ENCODE data around the gene FXYD5. TPM values are rescaled to one million over a fixed set of nuclear protein-coding genes. Genes with fewer than 3 reads are reported as not detected.
A peak's percentile ranks its signal among the peaks of the same experiment; 100 is the strongest.

The FXYD5 gene
- total RNA-seq, 5 donors from 2014 or later (not counting 1 experiment from before 2014, with no cell fraction given) = 440 to 616 (median 504) TPM

DNA sequence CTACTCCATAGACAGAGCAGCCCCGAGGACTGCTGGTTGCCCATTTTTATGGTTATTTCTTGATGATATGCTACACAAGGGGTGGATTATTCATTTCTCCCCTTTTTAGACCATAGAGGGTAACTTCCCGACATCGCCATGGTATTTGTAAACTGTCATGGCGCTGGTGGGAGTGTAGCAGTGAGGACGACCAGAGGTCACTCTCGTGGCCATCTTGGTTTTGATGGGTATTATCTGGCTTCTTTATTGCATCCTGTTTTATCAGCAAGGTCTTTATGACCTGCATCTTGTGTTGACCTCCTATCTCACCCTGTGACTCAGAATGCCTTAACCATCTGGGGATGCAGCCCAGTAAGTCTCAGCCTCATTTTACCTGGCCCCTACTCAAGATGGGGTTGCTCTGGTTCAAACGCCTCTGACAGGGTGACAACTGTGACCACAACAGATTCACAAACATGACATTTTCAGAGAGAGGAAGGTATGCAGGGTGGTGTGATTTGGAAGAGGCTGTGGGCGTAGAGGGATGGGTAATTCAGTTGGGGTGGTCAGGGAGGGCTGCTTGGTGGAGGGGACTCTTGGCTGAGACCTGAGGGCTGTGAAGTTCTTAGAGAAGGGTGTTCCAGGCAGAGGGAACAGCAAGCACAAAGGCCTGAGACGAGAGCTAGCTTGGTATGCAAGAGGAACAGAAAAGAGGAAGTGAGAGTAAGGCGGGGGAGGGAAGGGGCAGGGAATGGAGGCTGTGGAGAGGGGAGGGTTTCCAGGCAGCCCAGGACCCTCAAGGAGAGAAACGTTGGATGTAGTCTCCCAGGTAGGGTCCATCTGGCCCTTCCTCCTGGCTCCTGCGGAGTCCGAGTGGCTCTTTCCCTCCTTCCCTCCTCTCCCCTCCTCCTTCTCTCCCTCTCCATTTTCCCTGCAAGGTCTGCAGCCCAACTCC is 50.5 kb downstream of the FXYD5 start:
- WGBS (ENCODE audit: insufficient coverage) = 51% methylated on average over 4 of the region's 13 CpGs
- POLR2A ChIA-PET = no interaction called here
- peak overlapping the region in 1 of 3 donors; percentile 72 for H3K4me3 Mint-ChIP-seq
- H3K27me3 Mint-ChIP-seq = no peaks in the 10 kb centered on the region
- H3K9me3 Mint-ChIP-seq = peaks cover 0 to 4% (median 3%) of the 10 kb centered on the region in 3 donors
- CTCF ChIA-PET = interaction anchor here in 1 of 2 donors (0.6 kb wide), 1 partner anchor 52 kb away, joined by 4 read pairs; no protein-coding TSS in a partner anchor
- ATAC-seq (replicated peaks in 1 of 4) (no peak), DNase-seq (peak in 2 of 35 experiments; percentile 36 to 42)
- Histone ChIP-seq H3K27ac (ENCODE audit: low read length) (peak overlapping the region; percentile 91), H3K27me3 (replicated peaks in 1 of 2; ENCODE audit: control insufficient read depth in 2 of 2, extremely low read depth in 1 of 2, insufficient read depth in 2 of 2, low read length in 1 of 2) (no peaks in the 10 kb centered on the region), H3K4me3 (ENCODE audit: control insufficient read depth in 1 of 2, extremely low read depth in 1 of 2, low read length in 1 of 2) (no peak overlapping the region), H3K4me1 (ENCODE audit: control insufficient read depth in 1 of 2, extremely low read depth in 1 of 2, insufficient read depth in 2 of 2, low read length in 2 of 2) (peaks cover 37 to 71% of the 10 kb centered on the region in 2 experiments), H3K9me3 (no peaks in the 10 kb centered on the region), H3K36me3 (ENCODE audit: control insufficient read depth in 2 of 2, extremely low read depth in 1 of 2, insufficient read depth in 1 of 2, low read length in 1 of 2) (no peaks in the 10 kb centered on the region)
- H3K36me3 Mint-ChIP-seq = no peaks in the 10 kb centered on the region
- peak overlapping the region; percentile 98 to 99 for H3K27ac Mint-ChIP-seq
- peaks cover 85 to 88% (median 88%) of the 10 kb centered on the region in 3 donors for H3K4me1 Mint-ChIP-seq

DNA sequence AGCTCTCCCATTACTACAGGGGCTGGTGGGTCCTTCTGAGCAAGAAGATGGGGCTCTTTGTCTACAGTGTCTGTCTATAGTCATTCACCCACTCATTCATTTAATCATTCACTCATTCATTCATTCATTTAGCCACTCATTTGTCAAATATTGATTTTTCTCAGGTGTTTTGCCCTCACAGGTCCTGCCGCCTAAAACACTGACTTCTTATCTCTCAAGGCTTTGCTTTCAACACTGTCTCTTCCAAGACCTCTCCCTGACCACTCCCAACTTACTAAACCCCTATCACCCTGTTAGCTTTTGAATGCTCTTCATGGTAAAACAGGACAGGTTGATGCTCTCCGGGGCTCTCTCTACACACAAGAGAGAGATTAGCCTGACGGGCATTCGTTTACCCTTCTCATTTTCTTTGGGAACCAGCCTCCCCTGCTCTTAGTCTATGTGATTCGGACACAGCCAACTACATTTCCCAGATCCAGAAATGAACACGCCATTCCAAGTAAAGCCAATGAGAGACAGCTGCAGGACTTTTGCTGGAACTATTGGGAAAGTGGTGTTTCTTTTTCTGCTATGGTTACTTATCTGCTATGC is 51.3 kb downstream of the FXYD5 start:
- H3K27ac Mint-ChIP-seq = peak overlapping the region; percentile 98 to 99
- peaks cover 84 to 90% (median 86%) of the 10 kb centered on the region in 3 donors for H3K4me1 Mint-ChIP-seq
- 82% methylated on average over 4 of the region's 6 CpGs for WGBS (ENCODE audit: insufficient coverage)
- no peaks in the 10 kb centered on the region for H3K27me3 ChIP-seq (replicated peaks in 1 of 2; ENCODE audit: control insufficient read depth in 2 of 2, extremely low read depth in 1 of 2, insufficient read depth in 2 of 2, low read length in 1 of 2)
- no peaks in the 10 kb centered on the region for H3K27me3 Mint-ChIP-seq
- no peak for ATAC-seq (replicated peaks in 1 of 4)
- no peaks in the 10 kb centered on the region for H3K9me3 ChIP-seq
- peaks cover 0 to 4% (median 3%) of the 10 kb centered on the region in 3 donors for H3K9me3 Mint-ChIP-seq
- H3K4me1 ChIP-seq (ENCODE audit: control insufficient read depth in 1 of 2, extremely low read depth in 1 of 2, insufficient read depth in 2 of 2, low read length in 2 of 2) = peaks cover 40 to 75% of the 10 kb centered on the region in 2 experiments
- H3K36me3 Mint-ChIP-seq = no peaks in the 10 kb centered on the region
- no peak overlapping the region for H3K4me3 ChIP-seq (ENCODE audit: control insufficient read depth in 1 of 2, extremely low read depth in 1 of 2, low read length in 1 of 2)
- H3K4me3 Mint-ChIP-seq = peak overlapping the region in 2 of 3 donors; percentile 2 to 72
- CTCF ChIA-PET = interaction anchor here (0.6 to 1.3 kb wide), 2 partner anchors 51 to 65 kb away, joined by 4 to 5 read pairs; no protein-coding TSS in a partner anchor
- no peaks in the 10 kb centered on the region for H3K36me3 ChIP-seq (ENCODE audit: control insufficient read depth in 2 of 2, extremely low read depth in 1 of 2, insufficient read depth in 1 of 2, low read length in 1 of 2)
- H3K27ac ChIP-seq (ENCODE audit: low read length) = peak overlapping the region; percentile 91
- no peak for DNase-seq
- POLR2A ChIA-PET = no interaction called here

- no CpG with 5 or more reads among the region's 5 CpGs for WGBS (ENCODE audit: insufficient coverage)
- POLR2A ChIA-PET = no interaction called here
Measured at GRCh38 chr19:35206379-35206778, 51.8 kb downstream of the FXYD5 start.

DNA sequence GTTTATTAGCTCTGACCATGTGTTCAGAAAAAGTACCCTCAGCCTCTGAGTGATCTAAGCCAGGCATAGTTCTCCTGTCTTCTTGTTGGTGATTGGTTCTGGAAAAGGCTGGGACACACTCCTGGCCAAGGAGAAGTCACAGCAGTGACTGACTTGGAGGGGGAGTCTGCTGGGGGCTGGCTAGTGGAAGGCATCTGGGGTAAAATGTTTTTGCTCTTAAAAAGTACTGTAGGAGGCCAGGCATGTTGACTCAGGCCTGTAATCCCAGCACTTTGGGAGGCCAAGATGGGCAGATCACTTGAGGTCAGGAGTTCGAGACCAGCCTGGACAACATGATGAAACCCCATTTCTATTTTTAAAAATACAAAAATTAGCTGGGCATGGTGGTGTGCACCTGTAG is 52.3 kb downstream of the FXYD5 start:
- H3K4me1 ChIP-seq (ENCODE audit: control insufficient read depth in 1 of 2, extremely low read depth in 1 of 2, insufficient read depth in 2 of 2, low read length in 2 of 2) = peaks cover 43 to 85% of the 10 kb centered on the region in 2 experiments
- DNase-seq (peak in 1 of 35 experiments; percentile 18), ATAC-seq (replicated peaks in 1 of 4) (no peak)
- Mint-ChIP-seq H3K36me3 (no peaks in the 10 kb centered on the region), H3K27me3 (no peaks in the 10 kb centered on the region), H3K9me3 (peaks cover 0 to 4% (median 3%) of the 10 kb centered on the region in 3 donors), H3K27ac (peak overlapping the region; percentile 98 to 99), H3K4me3 (peak overlapping the region; percentile 50 to 72 (median 61)), H3K4me1 (peaks cover 83 to 89% (median 86%) of the 10 kb centered on the region in 3 donors)
- no peaks in the 10 kb centered on the region for H3K9me3 ChIP-seq
- peak overlapping the region in 1 of 2 donors; percentile 17 for H3K4me3 ChIP-seq (ENCODE audit: control insufficient read depth in 1 of 2, extremely low read depth in 1 of 2, low read length in 1 of 2)
- no peaks in the 10 kb centered on the region for H3K36me3 ChIP-seq (ENCODE audit: control insufficient read depth in 2 of 2, extremely low read depth in 1 of 2, insufficient read depth in 1 of 2, low read length in 1 of 2)
- POLR2A ChIA-PET = interaction anchor here in 1 of 2 donors (0.6 kb wide), 1 partner anchor 173 kb away, joined by 3 read pairs; no protein-coding TSS in a partner anchor
- peak overlapping the region; percentile 91 for H3K27ac ChIP-seq (ENCODE audit: low read length)
- no CpG with 5 or more reads among the region's 1 CpG for WGBS (ENCODE audit: insufficient coverage)
- H3K27me3 ChIP-seq (replicated peaks in 1 of 2; ENCODE audit: control insufficient read depth in 2 of 2, extremely low read depth in 1 of 2, insufficient read depth in 2 of 2, low read length in 1 of 2) = no peaks in the 10 kb centered on the region
- CTCF ChIA-PET = interaction anchor here in 1 of 2 donors (1.0 to 1.3 kb wide), 2 partner anchors 16 to 66 kb away, joined by 3 to 5 read pairs; no protein-coding TSS in a partner anchor

More at GRCh38 chr19:35206379-35206778, 51.8 kb downstream of the FXYD5 start:
- Mint-ChIP-seq H3K27me3 (no peaks in the 10 kb centered on the region), H3K4me3 (peak overlapping the region; percentile 50 to 72 (median 61)), H3K36me3 (no peaks in the 10 kb centered on the region), H3K27ac (peak overlapping the region; percentile 98 to 99), H3K9me3 (peaks cover 0 to 4% (median 3%) of the 10 kb centered on the region in 3 donors), H3K4me1 (peaks cover 83 to 89% (median 86%) of the 10 kb centered on the region in 3 donors)
- H3K4me1 ChIP-seq (ENCODE audit: control insufficient read depth in 1 of 2, extremely low read depth in 1 of 2, insufficient read depth in 2 of 2, low read length in 2 of 2) = peaks cover 40 to 80% of the 10 kb centered on the region in 2 experiments
- H3K9me3 ChIP-seq = no peaks in the 10 kb centered on the region
- H3K27ac ChIP-seq (ENCODE audit: low read length) = peak overlapping the region; percentile 91
- no peaks in the 10 kb centered on the region for H3K27me3 ChIP-seq (replicated peaks in 1 of 2; ENCODE audit: control insufficient read depth in 2 of 2, extremely low read depth in 1 of 2, insufficient read depth in 2 of 2, low read length in 1 of 2)
- DNase-seq (peak in 34 of 35 experiments; percentile 41 to 88 (median 64)), ATAC-seq (replicated peaks in 1 of 4) (peak; percentile 43 to 64 (median 60))
- H3K4me3 ChIP-seq (ENCODE audit: control insufficient read depth in 1 of 2, extremely low read depth in 1 of 2, low read length in 1 of 2) = no peak overlapping the region
- H3K36me3 ChIP-seq (ENCODE audit: control insufficient read depth in 2 of 2, extremely low read depth in 1 of 2, insufficient read depth in 1 of 2, low read length in 1 of 2) = no peaks in the 10 kb centered on the region
- CTCF ChIA-PET = interaction anchor here in 1 of 2 donors (1.0 to 1.3 kb wide), 2 partner anchors 16 to 65 kb away, joined by 3 to 5 read pairs; no protein-coding TSS in a partner anchor

GRCh38 chr19:35207391-35207871 is 52.9 kb downstream of the FXYD5 start:
- H3K4me1 Mint-ChIP-seq = peaks cover 86 to 92% (median 87%) of the 10 kb centered on the region in 3 donors
- H3K27ac Mint-ChIP-seq = peak overlapping the region; percentile 98 to 99
- peaks cover 0 to 4% (median 3%) of the 10 kb centered on the region in 3 donors for H3K9me3 Mint-ChIP-seq
- H3K27ac ChIP-seq (ENCODE audit: low read length) = peak overlapping the region; percentile 91
- no CpG with 5 or more reads among the region's 8 CpGs for WGBS (ENCODE audit: insufficient coverage)
- H3K4me1 ChIP-seq (ENCODE audit: control insufficient read depth in 1 of 2, extremely low read depth in 1 of 2, insufficient read depth in 2 of 2, low read length in 2 of 2) = peaks cover 48 to 91% of the 10 kb centered on the region in 2 experiments
- DNase-seq (peak in 9 of 35 experiments; percentile 15 to 63 (median 30)), ATAC-seq (replicated peaks in 1 of 4) (peak in 3 of 4 experiments; percentile 1 to 8 (median 2))
- H3K4me3 ChIP-seq (ENCODE audit: control insufficient read depth in 1 of 2, extremely low read depth in 1 of 2, low read length in 1 of 2) = no peak overlapping the region
- H3K27me3 Mint-ChIP-seq = no peaks in the 10 kb centered on the region
- ChIA-PET POLR2A (interaction anchor here (0.5 to 0.6 kb wide), 2 partner anchors 28 to 173 kb away, joined by 3 to 4 read pairs; no protein-coding TSS in a partner anchor), CTCF (no interaction called here)
- peak overlapping the region; percentile 13 to 72 (median 43) for H3K4me3 Mint-ChIP-seq
- no peaks in the 10 kb centered on the region for H3K36me3 ChIP-seq (ENCODE audit: control insufficient read depth in 2 of 2, extremely low read depth in 1 of 2, insufficient read depth in 1 of 2, low read length in 1 of 2)
- no peaks in the 10 kb centered on the region for H3K27me3 ChIP-seq (replicated peaks in 1 of 2; ENCODE audit: control insufficient read depth in 2 of 2, extremely low read depth in 1 of 2, insufficient read depth in 2 of 2, low read length in 1 of 2)
- no peaks in the 10 kb centered on the region for H3K9me3 ChIP-seq
- H3K36me3 Mint-ChIP-seq = no peaks in the 10 kb centered on the region
